GM23248 (cell line): Measurements from ENCODE around the gene COL9A3. TPM values are rescaled to one million over a fixed set of nuclear protein-coding genes. Genes with fewer than 3 reads are reported as not detected.

ENCODE experiments used
- DNase-seq: peaks from one replicate; pipeline ENCODE4 v3.0.0-alpha.2; 2015
- H2AFZ ChIP-seq: fragments of 200-600 bp; sonication (generic); 2 replicates; pipeline ENCODE4 v1.6.1; 2016; ENCODE audit warnings: antibody characterized with exemption
- H3F3A ChIP-seq: fragments of 200-600 bp; sonication (generic); 2 replicates; pipeline ENCODE4 v1.6.1; 2016; ENCODE audit warnings: mild to moderate bottlenecking, antibody characterized with exemption, mixed run types; ENCODE audit not compliant: insufficient read depth
- H3K27ac ChIP-seq: fragments of 200-600 bp; sonication (generic); 2 replicates; pipeline ENCODE4 v1.5.1; 2016; ENCODE audit warnings: mild to moderate bottlenecking
- H3K27me3 ChIP-seq: fragments of 200-600 bp; sonication (generic); replicated peaks from 2 replicates; pipeline ENCODE4 v1.6.1; 2016; ENCODE audit warnings: mild to moderate bottlenecking; ENCODE audit not compliant: insufficient read depth
- H3K36me3 ChIP-seq: fragments of 200-600 bp; sonication (generic); 2 replicates; pipeline ENCODE4 v1.6.1; 2016; ENCODE audit warnings: low read depth, mild to moderate bottlenecking
- H3K4me1 ChIP-seq: fragments of 200-600 bp; sonication (generic); 2 replicates; pipeline ENCODE4 v1.6.1; 2016; ENCODE audit warnings: mild to moderate bottlenecking; ENCODE audit not compliant: insufficient read depth
- H3K4me2 ChIP-seq: fragments of 200-600 bp; sonication (generic); one replicate; pipeline ENCODE4 v1.6.1; 2016; ENCODE audit warnings: mild to moderate bottlenecking; ENCODE audit not compliant: unreplicated experiment
- H3K4me3 ChIP-seq: fragments of 200-600 bp; sonication (generic); 2 replicates; pipeline ENCODE4 v1.5.1; 2016; ENCODE audit warnings: mild to moderate bottlenecking
- H3K79me2 ChIP-seq: fragments of 200-600 bp; sonication (generic); 2 replicates; pipeline ENCODE4 v1.6.1; 2016; ENCODE audit warnings: mild to moderate bottlenecking; ENCODE audit not compliant: insufficient read depth
- H3K9ac ChIP-seq: fragments of 200-600 bp; sonication (generic); 2 replicates; pipeline ENCODE4 v1.6.1; 2016; ENCODE audit warnings: mild to moderate bottlenecking
- H3K9me2 ChIP-seq: fragments of 200-600 bp; sonication (generic); 2 replicates; pipeline ENCODE4 v1.6.1; 2016; ENCODE audit warnings: mixed run types, mild to moderate bottlenecking, moderate library complexity; ENCODE audit not compliant: insufficient read depth
- H3K9me3 ChIP-seq: fragments of 200-600 bp; sonication (generic); one replicate; pipeline ENCODE4 v1.6.1; 2017; ENCODE audit warnings: low read depth
- H4K20me1 ChIP-seq: fragments of 200-600 bp; sonication (generic); 2 replicates; pipeline ENCODE4 v1.6.0; 2016; ENCODE audit not compliant: insufficient read depth
- EZH2 ChIP-seq: fragments of 200-600 bp; sonication (generic); IDR thresholded peaks from 2 replicates; pipeline ENCODE4 v1.6.1; 2018; ENCODE audit warnings: antibody characterized with exemption, mild to moderate bottlenecking; ENCODE audit not compliant: insufficient read depth, poor library complexity, severe bottlenecking
- EZH2phosphoT487 ChIP-seq: fragments of 200-600 bp; sonication (generic); IDR thresholded peaks from 2 replicates; pipeline ENCODE4 v1.6.1; 2018; ENCODE audit warnings: antibody characterized with exemption, moderate library complexity, mild to moderate bottlenecking, low read depth; ENCODE audit not compliant: insufficient read depth
- WGBS, 2 experiments: methylation state at CpG; one replicate each; pipeline ENCODE4 v1.1.6; 2015 to 2017; ENCODE audit warnings: low lambda C conversion rate in 2 of 2, low coverage in 1 of 2; ENCODE audit errors: missing lambda C conversion rate in 2 of 2; 5-methylcytosine and 5-hydroxymethylcytosine counted together
- in situ Hi-C: fragments of 300-500 bp; cut with MboI; formaldehyde crosslinking; loops from 2 replicates; pipeline ENCODE4 v1.15.0; 2020
- polyA plus RNA-seq: library from polyadenylated mRNA; unstranded; fragments of >200 nt; fragmentation: Nextera tagmentation; extraction: Ambion mirVana; gene quantifications from 2 replicates; pipeline ENCODE4 v1.2.1, GENCODE V29; 2016
- total RNA-seq: library from RNA; depleted of rRNA; stranded (reverse); fragments of >200 nt; shearing (Covaris generic); gene quantifications from 2 replicates; pipeline ENCODE4 v1.2.3, GENCODE V29; 2014

COL9A3 gene
- total and polyA plus RNA-seq, 2 experiments from 2014 or later: 0.25 TPM; not detected in 1

DNA sequence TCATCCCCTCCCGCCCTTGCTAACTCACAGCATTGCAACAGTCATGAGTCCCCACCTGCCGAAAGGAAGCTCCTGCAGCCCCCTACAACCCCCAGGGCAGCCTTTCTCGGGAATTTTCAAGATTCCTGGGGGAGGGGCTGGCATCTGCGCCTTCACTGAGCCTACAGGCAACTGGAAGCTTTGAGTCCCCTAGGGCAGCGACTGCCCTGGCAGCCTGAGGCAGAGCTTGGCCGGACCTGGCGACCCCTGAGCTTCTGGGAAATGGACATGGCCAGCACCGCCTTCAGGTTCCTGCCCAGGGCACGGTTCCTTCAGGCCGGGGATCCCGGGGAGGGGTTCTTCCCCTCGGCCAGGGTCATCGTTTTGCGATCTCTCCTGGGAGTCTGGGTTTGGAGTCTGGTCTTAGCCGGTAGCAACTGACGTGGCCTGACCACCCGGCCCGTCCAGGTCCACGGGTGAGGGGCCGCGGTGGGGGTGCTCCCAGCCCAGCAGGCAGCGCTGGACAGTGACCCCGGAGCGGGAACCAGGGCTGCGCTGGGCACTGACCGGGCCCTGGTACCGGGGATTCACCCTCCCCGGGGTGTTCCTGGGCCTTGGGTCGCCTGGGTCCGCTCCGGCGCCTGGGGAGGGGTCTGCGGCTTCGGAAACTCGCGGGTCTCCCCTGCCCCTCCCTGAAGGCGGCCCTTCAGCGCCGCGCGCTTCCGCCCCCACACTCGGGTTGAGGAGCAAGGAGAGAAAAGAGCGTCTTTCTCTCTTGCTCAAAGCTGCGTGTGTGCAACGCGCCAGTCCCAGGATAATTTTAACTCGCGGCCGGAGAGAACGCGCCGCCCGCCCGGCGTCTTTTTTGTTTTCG, 593 bp upstream of the COL9A3 start:
- in situ Hi-C loops: no loop called here
- no peaks in the 10 kb centered on the region for H3F3A ChIP-seq
- H3K27ac ChIP-seq: no peak overlapping the region
- peak; percentile 70 for DNase-seq
- peak overlapping the region; percentile 51 for H3K4me2 ChIP-seq
- H3K9me3 ChIP-seq: no peaks in the 10 kb centered on the region
- H3K36me3 ChIP-seq: 0 out of 2 replicates have a peak, but pooled peaks cover 6% of the 10 kb centered on the region
- no peaks in the 10 kb centered on the region for H4K20me1 ChIP-seq
- H3K4me1 ChIP-seq: no peaks in the 10 kb centered on the region
- peak overlapping the region; percentile 50 for H3K4me3 ChIP-seq
- 2 to 5% methylated on average over 25 to 57 of the region's 57 CpGs for WGBS, 2 experiments
- H3K9ac ChIP-seq: no peak overlapping the region
- TF ChIP-seq EZH2: no peak
- TF ChIP-seq EZH2phosphoT487: no peak
- H3K79me2 ChIP-seq: no peaks in the 10 kb centered on the region
- H3K27me3 ChIP-seq: peaks cover 11% of the 10 kb centered on the region; the same call in 1 of the 2 replicates
- H3K9me2 ChIP-seq: no peaks in the 10 kb centered on the region
- H2AFZ ChIP-seq: no peak overlapping the region

DNA sequence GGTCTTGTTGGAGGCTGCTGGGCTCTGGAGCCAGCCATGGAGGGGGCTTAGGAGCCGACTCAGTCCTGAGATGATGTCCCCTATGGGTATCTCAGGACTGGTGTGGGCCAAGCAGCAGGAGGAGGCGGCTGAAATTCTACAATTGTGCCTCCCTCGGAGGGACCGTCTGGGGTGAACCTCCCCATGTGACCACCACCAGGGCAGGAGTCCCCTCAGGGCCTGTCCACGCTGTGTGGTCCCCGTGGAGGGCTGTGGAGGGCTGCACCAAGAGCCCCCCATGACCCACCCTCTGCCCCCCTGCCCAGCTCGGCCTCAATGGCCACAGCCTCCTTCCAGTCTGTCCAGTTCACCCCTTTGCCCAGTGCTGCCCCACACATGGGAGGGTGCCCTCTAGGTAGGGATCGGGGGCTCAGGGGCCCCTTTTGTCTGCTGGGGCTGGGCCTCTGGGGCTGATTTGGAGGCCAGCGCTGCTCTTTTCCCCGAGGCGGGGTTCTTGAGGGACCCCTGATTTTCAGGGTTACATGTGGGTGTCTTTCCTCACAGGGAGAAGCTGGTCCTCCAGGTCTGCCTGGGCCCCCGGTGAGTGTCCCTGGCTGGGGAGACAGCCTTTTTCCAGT, 1.2 kb downstream of the COL9A3 start:
- H3K4me1 ChIP-seq: no peaks in the 10 kb centered on the region
- no peak overlapping the region for H3K4me2 ChIP-seq

DNA sequence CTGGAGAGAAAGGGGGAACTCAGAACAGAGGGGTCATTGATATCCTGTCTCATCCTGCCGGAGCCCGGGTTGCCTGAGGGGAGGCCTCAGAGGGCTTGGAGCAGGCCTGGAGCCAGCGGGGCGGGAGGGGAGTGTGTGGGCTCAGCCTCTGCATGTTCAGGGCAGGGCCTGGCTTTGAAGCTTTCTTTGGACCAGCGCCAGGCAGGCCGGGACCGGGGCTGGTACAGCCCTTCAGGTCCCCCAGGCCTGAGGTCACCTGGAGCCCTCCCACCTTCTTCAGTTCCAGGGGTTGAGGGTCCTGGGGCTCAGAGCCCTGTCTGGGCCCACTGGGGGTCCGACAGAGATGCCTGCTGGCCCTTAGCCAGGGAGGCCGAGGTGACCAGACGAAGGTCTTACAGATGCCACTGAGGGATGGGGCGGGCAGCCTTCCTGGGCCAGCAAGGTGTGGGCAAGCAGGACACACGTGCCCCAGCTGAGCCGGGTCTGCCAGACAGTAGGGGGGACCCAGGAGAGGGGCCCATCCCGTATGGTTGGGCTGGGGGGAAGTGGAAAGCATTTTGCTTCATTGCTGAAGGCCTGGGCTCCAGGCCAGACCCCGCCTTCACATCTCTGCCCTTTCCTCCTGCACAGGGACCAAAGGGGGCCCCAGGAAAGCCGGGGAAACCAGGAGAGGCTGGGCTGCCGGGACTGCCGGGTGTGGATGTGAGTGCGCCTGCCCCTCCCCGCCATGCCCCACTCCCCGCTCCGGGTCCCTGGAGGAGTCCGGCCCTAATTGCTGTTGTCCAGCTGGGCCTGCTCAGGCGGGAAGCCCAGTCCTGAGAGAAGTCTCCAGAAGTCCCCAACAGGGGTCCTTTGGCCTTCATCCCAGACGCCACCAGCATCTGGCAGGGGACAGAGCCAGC, 2.0 kb downstream of the COL9A3 start:
- H3K4me3 ChIP-seq: no peak overlapping the region
- no peak for TF ChIP-seq EZH2phosphoT487
- no peak for TF ChIP-seq EZH2
- H3K27ac ChIP-seq: no peak overlapping the region
- H3K36me3 ChIP-seq: no peaks in the 10 kb centered on the region
- H4K20me1 ChIP-seq: no peaks in the 10 kb centered on the region
- H3K9ac ChIP-seq: no peak overlapping the region
- H3K9me3 ChIP-seq: no peaks in the 10 kb centered on the region
- peak; percentile 24 for DNase-seq
- H3F3A ChIP-seq: 0 out of 2 replicates have a peak, but pooled peaks cover 3% of the 10 kb centered on the region
- no peaks in the 10 kb centered on the region for H3K4me1 ChIP-seq
- no peaks in the 10 kb centered on the region for H3K9me2 ChIP-seq
- H3K79me2 ChIP-seq: no peaks in the 10 kb centered on the region
- in situ Hi-C loops: no loop called here
- H2AFZ ChIP-seq: no peak overlapping the region
- H3K27me3 ChIP-seq: peaks cover 11% of the 10 kb centered on the region; the same call in 1 of the 2 replicates
- H3K4me2 ChIP-seq: no peak overlapping the region
- WGBS, 2 experiments: 33 to 42% methylated on average over 23 to 25 of the region's 25 CpGs

More for the DNA sequence above, 1.2 kb downstream of the COL9A3 start:
- in situ Hi-C loops: no loop called here
- Histone ChIP-seq H3K27ac (no peak overlapping the region), H3F3A (0 out of 2 replicates have a peak, but pooled peaks cover 3% of the 10 kb centered on the region), H3K9me2 (no peaks in the 10 kb centered on the region), H3K9ac (no peak overlapping the region), H3K4me3 (no peak overlapping the region), H4K20me1 (no peaks in the 10 kb centered on the region), H3K9me3 (no peaks in the 10 kb centered on the region), H2AFZ (no peak overlapping the region), H3K27me3 (peaks cover 11% of the 10 kb centered on the region; the same call in 1 of the 2 replicates), H3K36me3 (no peaks in the 10 kb centered on the region), H3K79me2 (no peaks in the 10 kb centered on the region)
- TF ChIP-seq EZH2 (no peak), EZH2phosphoT487 (no peak)
- no peak for DNase-seq
- 76 to 78% methylated on average over 12 of the region's 12 CpGs for WGBS, 2 experiments
